H1 (cell line): Measurements from ENCODE around the gene SBNO2. TPM values are rescaled to one million over a fixed set of nuclear protein-coding genes. Genes with fewer than 3 reads are reported as not detected.

Experiments
- CTCF ChIA-PET: fragments of 300-600 bp; sonication (Branson Sonifier 250); formaldehyde crosslinking; loops from one replicate; lab custom pipeline; 2021; ENCODE audit not compliant: partially characterized antibody; lab: Charles Lee
- POLR2A ChIA-PET: fragments of 300-600 bp; sonication (Branson Sonifier 250); formaldehyde crosslinking; loops from one replicate; lab custom pipeline; 2021; ENCODE audit warnings: inconsistent platforms; ENCODE audit not compliant: partially characterized antibody; lab: Charles Lee
- DNase-seq, 2 experiments: peaks; one replicate each; pipeline versions ENCODE4 v3.0.0 to v3.0.0-alpha.2; 2010 to 2022; ENCODE audit warnings: low spot score in 2 of 2, low read depth in 1 of 2, mixed read lengths in 1 of 2
- FAIRE-seq: peaks from 2 replicates; lab custom pipeline; 2011; peaks lifted over from hg19 to GRCh38; lab: Jason Lieb, UNC
- H2AFZ ChIP-seq: 2 replicates; pipeline ENCODE4 v1.8.1; 2012; ENCODE audit warnings: low read length, inconsistent platforms
- H2AK5ac ChIP-seq: 2 replicates; pipeline ENCODE4 v1.6.1; 2013; ENCODE audit warnings: low read depth, low read length
- H2BK120ac ChIP-seq: replicated peaks from 2 replicates; pipeline ENCODE3; 2013; ENCODE audit warnings: low read depth, low read length, inconsistent platforms
- H2BK12ac ChIP-seq: 2 replicates; pipeline ENCODE4 v1.6.1; 2013; ENCODE audit warnings: low read depth, low read length
- H2BK15ac ChIP-seq: 2 replicates; pipeline ENCODE4 v1.6.1; 2013; ENCODE audit warnings: low read length
- H2BK20ac ChIP-seq: 2 replicates; pipeline ENCODE4 v1.6.1; 2013; ENCODE audit warnings: low read length
- H2BK5ac ChIP-seq: 2 replicates; pipeline ENCODE4 v1.6.1; 2013; ENCODE audit warnings: low read depth, low read length
- H3K14ac ChIP-seq: 2 replicates; pipeline ENCODE4 v1.6.1; 2013; ENCODE audit warnings: inconsistent platforms; ENCODE audit not compliant: insufficient read length
- H3K18ac ChIP-seq: 2 replicates; pipeline ENCODE4 v1.6.1; 2013; ENCODE audit warnings: low read length; ENCODE audit errors: extremely low read depth
- H3K23ac ChIP-seq: 2 replicates; pipeline ENCODE4 v1.6.1; 2013; ENCODE audit warnings: inconsistent platforms; ENCODE audit not compliant: insufficient read length
- H3K23me2 ChIP-seq: 2 replicates; pipeline ENCODE4 v1.6.1; 2013; ENCODE audit warnings: low read depth, low read length
- H3K27ac ChIP-seq: 2 replicates; pipeline ENCODE4 v1.6.1; 2011; ENCODE audit warnings: low read depth, low read length, inconsistent platforms
- H3K27me3 ChIP-seq, 4 experiments: replicated peaks in 1 of 4; 1 replicate in 1 of 4; 2 replicates in 3 of 4; pipeline versions ENCODE4 v1.6.1 to v1.8.1; 2011 to 2013; ENCODE audit warnings: low read length in 3 of 4, mild to moderate bottlenecking in 3 of 4, inconsistent platforms in 2 of 4, mixed read lengths in 2 of 4, moderate library complexity in 1 of 4; ENCODE audit not compliant: control insufficient read depth in 3 of 4, insufficient read depth in 3 of 4; ENCODE audit errors: extremely low read depth in 1 of 4
- H3K36me3 ChIP-seq, 4 experiments: 2 replicates each; pipeline versions ENCODE4 v1.6.1 to v1.8.1; 2011 to 2013; ENCODE audit warnings: mild to moderate bottlenecking in 4 of 4, low read length in 3 of 4, moderate library complexity in 2 of 4, control low read depth in 1 of 4, inconsistent platforms in 1 of 4; ENCODE audit not compliant: insufficient read depth in 4 of 4, control insufficient read depth in 2 of 4
- H3K4ac ChIP-seq: replicated peaks from 2 replicates; pipeline ENCODE3; 2013; ENCODE audit warnings: low read length, low read depth, mixed read lengths, inconsistent platforms; ENCODE audit not compliant: insufficient read length
- H3K4me1 ChIP-seq, 4 experiments: replicated peaks in 1 of 4; 1 replicate in 1 of 4; 2 replicates in 3 of 4; pipeline versions ENCODE4 v1.6.1 to v1.8.1; 2011 to 2013; ENCODE audit warnings: low read length in 3 of 4, inconsistent platforms in 2 of 4, mixed read lengths in 1 of 4; ENCODE audit not compliant: insufficient read depth in 4 of 4, control insufficient read depth in 3 of 4
- H3K4me2 ChIP-seq, 2 experiments: 2 replicates each; pipeline versions ENCODE4 v1.6.1 to v1.8.1; 2011 to 2013; ENCODE audit warnings: low read depth in 2 of 2, low read length in 2 of 2, control low read depth in 1 of 2, inconsistent platforms in 1 of 2, mild to moderate bottlenecking in 1 of 2; ENCODE audit not compliant: insufficient read depth in 1 of 2
- H3K4me3 ChIP-seq, 4 experiments: fragments of 200-600, 300-600 bp in 1 of 4; sonication (generic), shearing (Covaris generic), sonication (Bioruptor Twin) in 1 of 4; 2 replicates each; pipeline versions ENCODE4 v1.5.1 to v1.8.1; 2011 to 2016; ENCODE audit warnings: low read length in 4 of 4, low read depth in 3 of 4, control low read depth in 2 of 4, inconsistent platforms in 2 of 4, mild to moderate bottlenecking in 2 of 4, mixed read lengths in 1 of 4, moderate library complexity in 1 of 4; ENCODE audit not compliant: insufficient read depth in 2 of 4; ENCODE audit errors: extremely low read depth in 1 of 4
- H3K56ac ChIP-seq: replicated peaks from 2 replicates; pipeline ENCODE3; 2013; ENCODE audit warnings: low read depth, mild to moderate bottlenecking, mixed read lengths, low read length, inconsistent platforms; ENCODE audit not compliant: insufficient read length
- H3K79me1 ChIP-seq: 2 replicates; pipeline ENCODE4 v1.6.1; 2013; ENCODE audit warnings: low read depth, low read length, control low read depth
- H3K79me2 ChIP-seq, 2 experiments: 2 replicates each; pipeline versions ENCODE4 v1.6.1 to v1.8.1; 2012 to 2013; ENCODE audit warnings: low read length in 2 of 2, mild to moderate bottlenecking in 2 of 2, inconsistent platforms in 1 of 2; ENCODE audit not compliant: insufficient read depth in 2 of 2, control insufficient read depth in 1 of 2
- H3K9ac ChIP-seq, 4 experiments: replicated peaks in 1 of 4; 1 replicate in 1 of 4; 2 replicates in 3 of 4; pipeline versions ENCODE4 v1.6.1 to v1.8.1; 2011 to 2013; ENCODE audit warnings: low read depth in 3 of 4, low read length in 3 of 4, control low read depth in 2 of 4, mild to moderate bottlenecking in 2 of 4, moderate library complexity in 2 of 4, inconsistent platforms in 1 of 4; ENCODE audit errors: extremely low read depth in 1 of 4
- H3K9me3 ChIP-seq, 2 experiments: 2 replicates each; pipeline versions ENCODE4 v1.6.1 to v1.8.1; 2012 to 2013; ENCODE audit warnings: mild to moderate bottlenecking in 2 of 2, moderate library complexity in 2 of 2, control low read depth in 1 of 2, inconsistent platforms in 1 of 2, low read depth in 1 of 2, low read length in 1 of 2, mixed read lengths in 1 of 2; ENCODE audit not compliant: insufficient read depth in 2 of 2
- H4K20me1 ChIP-seq, 2 experiments: replicated peaks in 1 of 2; 2 replicates each; pipeline versions ENCODE3 to v1.8.1; 2011 to 2013; ENCODE audit warnings: inconsistent platforms in 2 of 2, low read length in 2 of 2, mild to moderate bottlenecking in 1 of 2; ENCODE audit not compliant: insufficient read depth in 2 of 2, control insufficient read depth in 1 of 2
- H4K5ac ChIP-seq: 2 replicates; pipeline ENCODE4 v1.6.1; 2013; ENCODE audit warnings: low read length, low read depth, mixed read lengths, inconsistent platforms; ENCODE audit not compliant: insufficient read length
- H4K8ac ChIP-seq: 2 replicates; pipeline ENCODE4 v1.8.0; 2013; ENCODE audit warnings: mild to moderate bottlenecking, moderate library complexity, low read length, inconsistent platforms; ENCODE audit not compliant: insufficient read depth; ENCODE audit errors: extremely low read depth
- H4K91ac ChIP-seq: replicated peaks from 2 replicates; pipeline ENCODE3; 2013; ENCODE audit warnings: low read length, mixed read lengths, inconsistent platforms; ENCODE audit not compliant: insufficient read length
- ASH2L ChIP-seq: fragments of 200-600, 300-600 bp; sonication (generic); IDR thresholded peaks from one replicate; pipeline ENCODE4 v1.7.1; 2017; ENCODE audit warnings: low read length
- SP2 ChIP-seq: IDR thresholded peaks from 2 replicates; pipeline ENCODE4 v1.6.1; 2012; ENCODE audit warnings: mild to moderate bottlenecking, low read length, inconsistent platforms
- TEAD4 ChIP-seq: IDR thresholded peaks from 2 replicates; pipeline ENCODE4 v1.6.1; 2012; ENCODE audit warnings: low read depth, low read length, inconsistent platforms, mixed read lengths
- WGBS, 2 experiments: shearing (Covaris generic) in 1 of 2; methylation state at CpG; one replicate each; pipeline versions ENCODE4 v1.1.6 to v1.1.7; 2013 to 2015; ENCODE audit warnings: low lambda C conversion rate in 2 of 2, mixed read lengths in 2 of 2, inconsistent platforms in 1 of 2, low coverage in 1 of 2, missing lambda C conversion rate in 1 of 2; ENCODE audit not compliant: insufficient replicate concordance in 2 of 2, insufficient coverage in 1 of 2, insufficient read length in 1 of 2; ENCODE audit errors: extremely low coverage in 1 of 2, missing lambda C conversion rate in 1 of 2; 5-methylcytosine and 5-hydroxymethylcytosine counted together
- polyA plus RNA-seq, 7 experiments: library from polyadenylated mRNA; depleted of rRNA in 3 of 7; stranded (reverse) in 5 of 7; unstranded in 2 of 7; fragments of >200 nt in 5 of 7; fragments of 200-250 nt in 2 of 7; gene quantifications; 1 replicate in 5 of 7; 2 replicates in 1 of 7; 4 replicates in 1 of 7; pipeline versions ENCODE4 v1.2.1 to v1.2.3, GENCODE V29; 2011 to 2013; ENCODE audit warnings: missing spikeins in 2 of 7, mixed read lengths in 2 of 7
- total RNA-seq: library from RNA; stranded (reverse); fragmentation: NEBNext Ultra II Directional; extraction: Animal tissue kit (Norgen Biotek cat#: 25700); gene quantifications from 2 replicates; pipeline ENCODE4 v1.2.1, GENCODE V29; 2021

SBNO2 gene
- total and polyA plus RNA-seq, 2 of the 8 experiments (the other 6 are each of a cell fraction or from before 2014, with no cell fraction given), result 12.2 to 31.4 TPM

GRCh38 chr19:1066251-1066747, 107.8 kb downstream of the SBNO2 start:
- POLR2A ChIA-PET, result interaction anchor here (0.8 to 6.9 kb wide), 14 partner anchors 8 to 203 kb away, joined by 3 to 97 read pairs (median 4); partner anchors contain the start of genes CIRBP, CNN2, GPX4 and RNU6-2
- H3K4ac ChIP-seq, result no peak overlapping the region

More at GRCh38 chr19:1066251-1066747, 107.8 kb downstream of the SBNO2 start:
- Histone ChIP-seq H3K23ac (no peak overlapping the region), H3K27me3 (peaks cover 0 to 26% (median 18%) of the 10 kb centered on the region in 4 experiments; a peak in 5 of 7 replicates), H3K4me3 (peak overlapping the region in 1 of 4 experiments; percentile 68; a peak in 2 of 8 replicates), H2BK15ac (no peak overlapping the region), H4K91ac (no peak overlapping the region), H3K9ac (no peak overlapping the region), H3K79me2 (no peaks in the 10 kb centered on the region), H4K5ac (no peak overlapping the region), H2BK120ac (no peak overlapping the region), H2AFZ (no peak overlapping the region), H4K8ac (peak overlapping the region; percentile 79), H2BK5ac (no peak overlapping the region; the same call in 1 of the 2 replicates), H3K36me3 (no peaks in the 10 kb centered on the region), H4K20me1 (peaks cover 0 to 7% of the 10 kb centered on the region in 2 experiments), H2AK5ac (no peak overlapping the region), H3K14ac (no peak overlapping the region), H2BK20ac (no peak overlapping the region), H3K18ac (peak overlapping the region; percentile 48; the same call in 1 of the 2 replicates)
- DNase-seq, result peak in 1 of 2 experiments; percentile 59
- CTCF ChIA-PET, result interaction anchor here (1.0 to 5.2 kb wide), 12 partner anchors 9 to 175 kb away, joined by 3 to 54 read pairs (median 4); partner anchors contain the start of genes ABCA7 and ATP5F1D
- no peak for FAIRE-seq
- peak; percentile 8 for TF ChIP-seq ASH2L
- no peak for TF ChIP-seq SP2
- peak; percentile 14; the same call in 1 of the 2 replicates for TF ChIP-seq TEAD4
- TF ChIP-seq, all 59 proteins: peak for 2
- H2BK12ac ChIP-seq, result 0 out of 2 replicates have a peak overlapping the region, but pooled peaks have one; percentile 84
- H3K4me1 ChIP-seq, result peaks cover 0 to 30% (median 20%) of the 10 kb centered on the region in 4 experiments; a peak in 6 of 7 replicates
- H3K9me3 ChIP-seq, result peaks cover 0 to 18% of the 10 kb centered on the region in 2 experiments; a peak in 2 of 4 replicates
- no peak overlapping the region for H3K27ac ChIP-seq
- H3K4me2 ChIP-seq, result peak overlapping the region; percentile 35 to 74
- H3K56ac ChIP-seq, result no peak overlapping the region
- H3K79me1 ChIP-seq, result no peaks in the 10 kb centered on the region
- H3K23me2 ChIP-seq, result peaks cover 13% of the 10 kb centered on the region; the same call in 1 of the 2 replicates
- WGBS, 2 experiments, result 78% methylated on average over 12 of the region's 17 CpGs; no CpG with 5 or more reads in 1 of the 2 experiments
